Skin epidermis (tissue), 12 donors: ENCODE data around the gene TEKTIP1.
"Not testable (repeated sequence)": the region's sequence is repeated elsewhere in the genome, so short reads cannot be mapped to it uniquely, and the experiment has no call there.

Experiments
- H3K27ac ChIP-seq, 21 experiments: fragments of 200-600 bp; sonication (generic) in 11 of 21; one replicate each; pipeline ENCODE4 v1.5.0; 2020; ENCODE audit warnings: mild to moderate bottlenecking in 3 of 21, inconsistent platforms in 2 of 21, moderate library complexity in 2 of 21
- H3K4me3 ChIP-seq, 7 experiments: fragments of 200-600 bp; sonication (generic) in 2 of 7; one replicate each; pipeline ENCODE4 v1.5.0; 2020; ENCODE audit warnings: inconsistent platforms in 2 of 7, mild to moderate bottlenecking in 2 of 7, moderate library complexity in 1 of 7

TEKTIP1 gene

DNA sequence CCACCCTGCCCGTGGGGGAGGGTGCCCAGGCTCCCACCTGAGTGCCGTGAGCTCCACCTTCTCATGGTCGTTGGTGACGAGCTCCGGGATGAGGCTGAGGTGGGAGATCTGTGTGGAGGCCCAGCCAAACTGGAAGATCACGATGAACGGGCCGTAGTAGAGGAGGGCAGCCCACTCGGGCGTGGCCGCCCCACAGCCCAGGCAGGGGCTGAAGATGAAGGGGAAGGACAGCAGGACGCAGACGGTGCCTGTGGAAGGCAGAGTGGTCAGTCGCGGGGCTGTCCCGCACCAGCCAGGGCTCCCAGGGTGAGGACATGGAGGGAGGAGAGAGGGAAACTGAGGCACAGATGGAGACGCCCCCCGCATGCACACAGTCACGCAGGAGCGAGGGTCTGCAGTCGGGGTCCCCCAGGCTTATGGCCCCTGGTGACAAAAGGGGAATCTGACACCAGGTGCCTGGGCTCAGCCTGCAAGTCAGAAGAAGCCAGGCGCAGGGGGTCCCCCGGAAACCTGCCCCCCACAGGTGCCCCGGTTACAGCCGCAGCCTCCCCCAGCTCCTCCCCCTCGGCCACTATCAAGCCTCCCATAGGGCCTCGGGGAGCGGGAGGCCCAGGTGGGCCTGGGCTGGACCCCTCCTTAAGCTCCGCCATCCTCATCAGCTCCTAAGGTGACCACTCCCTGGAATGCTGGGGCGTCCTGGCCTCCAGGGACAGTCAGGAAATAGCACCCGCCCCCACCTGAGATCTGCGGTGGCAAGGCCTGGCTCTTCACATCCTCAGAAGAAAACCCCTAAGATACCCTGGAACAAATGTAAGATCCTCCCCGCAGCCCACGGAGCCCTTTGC, 12.2 kb downstream of the TEKTIP1 start:
- Histone ChIP-seq H3K27ac (no peak overlapping the region), H3K4me3 (no peak overlapping the region)

GRCh38 chr19:3551792-3552095, 12.8 kb downstream of the TEKTIP1 start:
- Histone ChIP-seq H3K4me3 (no peak overlapping the region), H3K27ac (no peak overlapping the region)

GRCh38 chr19:3554254-3555083, 15.5 kb downstream of the TEKTIP1 start:
- H3K4me3 ChIP-seq: no peak overlapping the region

DNA sequence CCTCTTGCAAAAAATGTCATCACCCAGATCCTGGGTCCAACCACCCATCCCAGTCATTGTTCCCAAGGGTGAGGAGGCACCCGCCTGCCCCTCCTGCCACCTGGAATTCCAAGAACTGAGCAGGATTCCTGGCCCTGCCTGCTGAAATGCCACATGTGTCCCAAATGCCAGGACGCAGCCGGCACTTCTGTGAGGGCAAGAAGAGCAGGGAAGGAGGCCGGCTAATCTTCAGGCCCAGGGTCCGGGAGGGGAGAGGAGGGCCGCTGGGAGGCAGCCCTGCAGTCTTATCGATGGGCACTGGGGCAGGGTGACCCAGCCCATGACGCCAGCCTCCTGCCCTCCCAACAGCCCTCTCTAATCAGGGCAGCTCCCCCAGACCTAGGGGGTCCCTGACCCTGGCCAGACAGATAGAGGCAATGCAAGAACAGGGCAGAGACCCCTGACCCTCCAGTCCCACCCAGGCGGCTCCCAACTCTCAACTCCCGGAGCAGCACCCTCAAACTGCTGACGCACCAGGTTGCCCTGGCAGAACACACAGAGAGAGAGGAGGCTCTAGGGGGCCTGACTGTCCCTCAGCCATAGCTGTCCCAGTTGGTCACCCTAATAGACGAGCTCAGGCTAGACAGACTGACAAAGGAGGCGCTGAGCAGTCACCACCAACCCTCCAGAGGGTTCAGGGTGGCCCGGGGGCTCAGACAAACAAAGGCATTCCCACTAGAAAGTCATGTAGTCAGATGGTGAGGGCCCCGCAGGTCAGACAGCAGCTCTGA, 16.9 kb downstream of the TEKTIP1 start:
- H3K4me3 ChIP-seq: peak overlapping the region; percentile 61 to 99 (median 84)
- H3K27ac ChIP-seq: peak overlapping the region in 17 of 21 experiments; percentile 6 to 90 (median 86)

More at GRCh38 chr19:3554254-3555083, 15.5 kb downstream of the TEKTIP1 start:
- H3K27ac ChIP-seq: peak overlapping the region in 19 of 21 experiments; percentile 25 to 90 (median 67)

DNA sequence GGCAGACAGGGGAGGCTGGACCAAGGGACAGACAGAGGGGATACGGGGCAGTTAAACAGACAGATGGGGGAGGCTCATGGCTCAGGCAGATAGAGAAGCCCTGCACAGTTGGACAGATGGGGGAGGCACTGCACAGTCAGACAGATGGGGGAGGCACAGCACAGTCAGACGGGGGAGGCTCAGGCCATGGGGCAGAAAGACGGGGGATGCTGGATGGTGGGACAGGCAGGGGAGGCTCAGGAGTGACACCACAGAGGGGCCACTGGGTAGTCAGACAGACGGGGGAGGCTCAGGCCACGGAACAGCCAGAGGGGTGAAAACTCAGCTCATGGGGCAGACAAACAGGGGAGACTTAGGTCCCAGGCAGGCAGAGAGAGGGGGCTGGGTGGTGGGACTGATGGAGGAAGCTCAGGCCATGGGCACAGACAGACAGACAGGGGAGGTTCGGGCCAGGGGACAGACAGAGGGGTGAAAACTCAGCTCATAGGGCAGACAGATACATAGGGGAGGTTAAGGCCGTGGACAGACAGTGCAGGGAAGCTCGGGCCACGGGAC, 17.5 kb downstream of the TEKTIP1 start:
- Histone ChIP-seq H3K4me3 (peak overlapping the region; percentile 61 to 99 (median 84)), H3K27ac (peak overlapping the region in 20 of 21 experiments; percentile 50 to 90 (median 85))

GRCh38 chr19:3556978-3557460, 18.0 kb downstream of the TEKTIP1 start:
- peak overlapping the region; percentile 50 to 90 (median 85) for H3K27ac ChIP-seq
- H3K4me3 ChIP-seq: peak overlapping the region; percentile 61 to 99 (median 84)

GRCh38 chr19:3557461-3558248, 18.7 kb downstream of the TEKTIP1 start, which contains the start of gene MFSD12:
MFSD12 (minus strand) TSS chr19:3557586; CDS start chr19:3557403, 183 bp downstream.
- peak within 1 kb of the TSS; percentile 61 to 99 (median 84) for H3K4me3 ChIP-seq
- H3K27ac ChIP-seq: peak within 1 kb of the TSS; percentile 66 to 90 (median 85)

GRCh38 chr19:3563709-3564524, 24.9 kb downstream of the TEKTIP1 start:
- H3K27ac ChIP-seq: peak overlapping the region in 1 of 21 experiments; percentile 19

DNA sequence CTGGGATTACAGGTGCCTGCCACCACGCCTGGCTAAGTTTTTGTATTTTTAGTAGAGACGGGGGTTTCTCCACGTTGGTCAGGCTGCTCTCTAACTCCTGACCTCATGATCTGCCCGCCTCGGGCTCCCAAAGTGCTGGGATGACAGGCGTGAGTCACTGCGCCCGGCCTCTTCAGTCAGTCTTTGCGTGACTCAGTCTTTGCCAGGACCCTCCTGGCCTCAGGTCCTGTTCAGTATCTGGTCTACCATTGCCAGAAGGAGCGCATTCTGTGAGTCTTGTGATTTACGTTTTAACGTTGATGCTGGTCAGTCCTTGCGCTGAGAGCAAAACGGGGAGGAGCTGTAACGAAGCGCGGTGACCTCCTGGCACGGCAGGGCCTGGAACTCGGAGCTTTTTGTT, 26.2 kb downstream of the TEKTIP1 start:
- Histone ChIP-seq H3K4me3 (no peak overlapping the region), H3K27ac (no peak overlapping the region)

More at GRCh38 chr19:3563709-3564524, 24.9 kb downstream of the TEKTIP1 start:
- no peak overlapping the region for H3K4me3 ChIP-seq

GRCh38 chr19:3570042-3570441, 31.1 kb downstream of the TEKTIP1 start:
- not testable (repeated sequence) for H3K4me3 ChIP-seq
- peak overlapping the region in 1 of 21 experiments; percentile 12 for H3K27ac ChIP-seq

DNA sequence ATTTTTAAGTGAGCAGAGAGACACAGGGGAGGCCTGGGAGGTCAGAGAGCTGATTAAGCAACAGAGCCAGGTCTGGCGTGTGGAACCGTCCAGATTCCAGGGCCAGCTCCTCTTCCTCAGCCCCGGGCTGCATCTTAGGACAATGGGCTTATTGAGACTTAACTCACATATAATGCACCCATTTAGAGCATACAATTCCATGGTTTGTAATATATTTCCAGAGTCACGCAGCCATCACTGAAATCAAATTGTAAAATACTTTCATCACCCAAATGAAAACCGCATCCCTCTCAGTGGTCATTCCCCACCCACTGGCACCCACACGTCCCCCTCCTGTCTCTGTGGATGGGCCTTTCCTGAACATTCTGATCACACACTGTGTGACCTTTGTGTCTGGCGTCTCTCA, 31.6 kb downstream of the TEKTIP1 start:
- H3K27ac ChIP-seq: peak overlapping the region in 1 of 21 experiments; percentile 12

DNA sequence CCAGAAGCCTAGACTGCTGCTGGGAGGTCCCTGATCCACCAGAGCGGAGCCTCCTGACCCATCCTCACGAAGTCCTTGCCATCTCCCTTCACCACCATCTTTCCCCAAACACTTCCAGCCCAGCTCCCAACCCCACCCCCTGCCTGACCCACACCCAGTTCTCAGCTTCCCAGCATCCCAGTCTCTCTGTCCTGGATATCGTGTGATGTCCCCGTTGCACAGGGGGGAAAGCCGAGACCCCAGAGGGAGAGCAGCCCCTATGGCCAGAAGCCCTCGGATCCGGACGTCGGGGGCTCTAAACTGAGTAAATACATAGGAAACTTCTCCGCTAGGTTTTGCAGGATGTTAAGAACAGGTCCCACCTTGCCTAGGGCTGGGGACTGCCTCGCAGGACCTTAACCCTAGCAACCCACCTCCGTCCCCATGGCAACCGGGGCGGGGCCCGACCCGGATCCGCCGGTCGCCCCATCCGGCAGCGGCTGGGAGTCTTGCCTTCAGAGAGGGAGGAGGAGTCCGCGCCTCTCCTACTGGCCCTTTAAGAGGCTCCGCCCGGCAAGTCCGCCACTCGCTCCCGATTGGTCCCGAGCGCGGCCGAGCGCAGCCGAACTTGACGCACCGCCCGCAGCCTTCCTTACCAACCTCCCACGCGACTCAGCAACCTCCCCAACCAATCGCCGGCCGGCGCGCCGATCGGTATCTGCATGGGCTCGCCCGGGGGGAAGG, 33.3 kb downstream of the TEKTIP1 start:
- H3K27ac ChIP-seq: peak overlapping the region in 18 of 21 experiments; percentile 33 to 96 (median 74)

More for the DNA sequence above, 31.6 kb downstream of the TEKTIP1 start:
- no peak overlapping the region for H3K4me3 ChIP-seq

GRCh38 chr19:3572855-3573161, 33.8 kb downstream of the TEKTIP1 start, which contains the start of gene HMG20B:
HMG20B (plus strand) TSS chr19:3572944; CDS start chr19:3573310, 366 bp downstream.
- peak within 1 kb of the TSS; percentile 63 to 96 (median 85) for H3K27ac ChIP-seq
- H3K4me3 ChIP-seq: peak within 1 kb of the TSS; percentile 71 to 89 (median 86)

More for the DNA sequence above, 33.3 kb downstream of the TEKTIP1 start:
- peak overlapping the region; percentile 71 to 89 (median 86) for H3K4me3 ChIP-seq

GRCh38 chr19:3573162-3573857, 34.3 kb downstream of the TEKTIP1 start:
- Histone ChIP-seq H3K4me3 (peak overlapping the region; percentile 71 to 89 (median 86)), H3K27ac (peak overlapping the region; percentile 63 to 96 (median 85))

GRCh38 chr19:3573858-3574637, 35.1 kb downstream of the TEKTIP1 start:
- Histone ChIP-seq H3K27ac (peak overlapping the region in 8 of 21 experiments; percentile 83 to 96 (median 92)), H3K4me3 (peak overlapping the region; percentile 71 to 89 (median 86))
